ENCODE measurements around the gene TAS1R2. TPM values are rescaled to one million over a fixed set of nuclear protein-coding genes. Genes with fewer than 3 reads are reported as not detected.
A peak's percentile ranks its signal among the peaks of the same experiment; 100 is the strongest.

TAS1R2 gene
- total and polyA plus RNA-seq, 4 donors, result not detected

DNA sequence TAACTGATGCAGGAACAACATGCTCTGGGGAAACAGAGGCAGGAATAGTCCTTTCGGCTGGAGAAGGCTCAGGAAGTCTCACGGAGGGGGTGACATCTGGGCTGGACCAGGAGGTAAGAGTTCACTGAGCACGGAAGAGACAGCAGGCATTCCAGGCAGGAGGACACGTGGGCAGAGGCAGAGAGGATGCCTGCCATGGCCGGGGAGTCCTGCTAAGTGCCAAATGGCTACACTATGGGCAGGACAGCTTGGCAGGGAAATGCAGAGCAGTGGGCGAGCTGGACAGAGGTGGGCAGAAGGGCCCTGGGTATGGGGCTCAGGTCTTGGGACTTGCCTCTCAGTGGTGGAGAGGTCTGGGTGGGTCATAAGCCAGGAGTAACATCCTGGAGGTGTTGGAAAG, 25.3 kb upstream of the TAS1R2 start:
- 82% methylated on average over 6 of the region's 6 CpGs for WGBS (ENCODE audit: insufficient coverage)

DNA sequence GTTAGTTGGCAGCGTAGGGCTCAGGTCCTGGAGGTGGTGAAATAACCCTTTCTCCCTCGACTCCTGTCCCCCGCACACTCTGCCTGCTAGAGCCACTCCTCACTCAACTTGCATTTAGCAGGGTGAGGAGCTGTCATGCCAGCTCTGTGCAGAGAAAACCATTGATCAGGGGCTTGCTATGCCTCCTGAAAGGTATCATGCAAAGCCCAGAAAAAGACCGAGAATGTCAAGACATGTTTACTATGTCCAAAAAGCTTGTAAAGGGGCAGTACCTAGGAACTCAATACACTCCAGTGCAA, 24.9 kb upstream of the TAS1R2 start:
- H3K4me3 ChIP-seq (ENCODE audit: low read depth, low read length), result no peak overlapping the region
- H3K27me3 ChIP-seq (ENCODE audit: control insufficient read depth, insufficient read depth, low read length), result no peaks in the 10 kb centered on the region
- 60% methylated on average over 3 of the region's 4 CpGs for WGBS (ENCODE audit: insufficient coverage)
- peaks cover 83% of the 10 kb centered on the region for H3K36me3 ChIP-seq (ENCODE audit: control insufficient read depth, insufficient read depth, low read length)
- no peaks in the 10 kb centered on the region for H3K9me3 ChIP-seq (ENCODE audit: control insufficient read depth, insufficient read depth, low read length)
- H3K27ac ChIP-seq (ENCODE audit: low read depth, low read length), result no peak overlapping the region
- DNase-seq (ENCODE audit: low read depth in 4 of 6, low spot score in 6 of 6), result no peak
- H3K4me1 ChIP-seq (ENCODE audit: control insufficient read depth, insufficient read depth, low read length), result peaks cover 35% of the 10 kb centered on the region

More for the DNA sequence above, 25.3 kb upstream of the TAS1R2 start:
- no peak for DNase-seq (ENCODE audit: low read depth in 4 of 6, low spot score in 6 of 6)
- Histone ChIP-seq H3K27ac (ENCODE audit: low read depth, low read length) (no peak overlapping the region), H3K27me3 (ENCODE audit: control insufficient read depth, insufficient read depth, low read length) (no peaks in the 10 kb centered on the region), H3K9me3 (ENCODE audit: control insufficient read depth, insufficient read depth, low read length) (no peaks in the 10 kb centered on the region), H3K36me3 (ENCODE audit: control insufficient read depth, insufficient read depth, low read length) (peaks cover 82% of the 10 kb centered on the region), H3K4me1 (ENCODE audit: control insufficient read depth, insufficient read depth, low read length) (peaks cover 33% of the 10 kb centered on the region), H3K4me3 (ENCODE audit: low read depth, low read length) (no peak overlapping the region)

DNA sequence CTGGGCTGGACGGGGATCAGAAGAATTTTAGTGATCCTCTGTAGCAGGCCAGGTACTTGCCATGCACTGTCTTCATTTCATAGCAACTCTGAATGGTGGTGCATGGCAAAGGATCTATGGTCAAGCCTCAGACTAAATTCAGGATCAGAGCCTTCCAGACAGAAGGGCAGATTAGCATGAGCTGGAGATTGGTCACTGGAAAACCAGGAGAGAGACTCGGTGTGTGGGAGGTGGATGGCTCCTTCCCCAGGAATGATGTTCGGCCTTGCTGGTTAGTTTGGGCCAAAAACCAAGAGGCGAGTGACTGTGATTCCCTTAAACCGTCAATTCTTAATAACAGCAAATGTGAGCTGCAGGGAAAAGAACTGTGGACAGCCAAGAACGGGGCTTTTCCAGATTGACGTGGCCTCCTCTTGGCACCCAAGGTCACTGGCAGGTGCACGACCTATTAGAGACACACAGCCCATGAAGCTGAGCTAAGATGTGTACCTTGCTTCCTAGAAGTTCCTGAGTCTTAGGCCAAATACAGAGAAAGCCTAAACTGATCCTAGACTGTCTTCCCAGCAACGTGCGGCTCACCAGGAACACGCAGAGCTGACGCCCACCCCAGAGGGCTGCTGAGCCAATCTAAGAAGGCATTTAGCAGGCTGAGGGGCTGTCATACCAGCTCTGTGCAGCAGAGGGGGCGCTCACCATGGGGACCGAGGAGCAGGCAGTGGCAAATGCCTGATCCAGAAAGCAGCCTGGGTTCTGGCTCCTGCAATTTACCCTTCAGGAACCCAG, 24.4 kb upstream of the TAS1R2 start:
- no peaks in the 10 kb centered on the region for H3K27me3 ChIP-seq (ENCODE audit: control insufficient read depth, insufficient read depth, low read length)
- 50% methylated on average over 14 of the region's 14 CpGs for WGBS (ENCODE audit: insufficient coverage)
- H3K27ac ChIP-seq (ENCODE audit: low read depth, low read length), result no peak overlapping the region
- DNase-seq (ENCODE audit: low read depth in 4 of 6, low spot score in 6 of 6), result peak in 3 of 6 donors; percentile 47 to 86 (median 84)
- H3K4me1 ChIP-seq (ENCODE audit: control insufficient read depth, insufficient read depth, low read length), result peaks cover 36% of the 10 kb centered on the region
- H3K36me3 ChIP-seq (ENCODE audit: control insufficient read depth, insufficient read depth, low read length), result peaks cover 82% of the 10 kb centered on the region
- no peaks in the 10 kb centered on the region for H3K9me3 ChIP-seq (ENCODE audit: control insufficient read depth, insufficient read depth, low read length)
- H3K4me3 ChIP-seq (ENCODE audit: low read depth, low read length), result no peak overlapping the region

DNA sequence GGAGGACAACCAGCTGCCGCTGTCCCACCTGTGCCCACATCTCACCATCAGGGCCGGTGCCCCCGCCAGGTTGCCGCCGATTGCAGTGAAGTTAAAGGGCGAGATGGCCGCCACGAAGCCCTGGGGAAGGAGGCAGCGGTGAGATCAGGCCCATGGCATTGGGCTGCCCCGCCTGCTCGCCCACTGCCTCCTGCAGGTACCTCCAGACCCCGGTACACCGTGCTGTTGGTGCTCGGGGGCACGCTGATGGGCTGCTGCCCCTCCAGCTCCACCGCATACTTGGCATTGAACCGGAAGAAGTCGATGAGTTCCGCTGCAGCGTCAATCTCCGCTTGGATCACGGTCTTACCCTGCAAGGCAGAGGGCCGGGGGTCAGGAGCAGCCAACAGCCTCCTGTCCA, 23.6 kb upstream of the TAS1R2 start:
- peaks cover 77% of the 10 kb centered on the region for H3K36me3 ChIP-seq (ENCODE audit: control insufficient read depth, insufficient read depth, low read length)
- no peak overlapping the region for H3K27ac ChIP-seq (ENCODE audit: low read depth, low read length)
- H3K9me3 ChIP-seq (ENCODE audit: control insufficient read depth, insufficient read depth, low read length), result no peaks in the 10 kb centered on the region
- H3K27me3 ChIP-seq (ENCODE audit: control insufficient read depth, insufficient read depth, low read length), result no peaks in the 10 kb centered on the region
- no peak for DNase-seq (ENCODE audit: low read depth in 4 of 6, low spot score in 6 of 6)
- peaks cover 36% of the 10 kb centered on the region for H3K4me1 ChIP-seq (ENCODE audit: control insufficient read depth, insufficient read depth, low read length)
- no peak overlapping the region for H3K4me3 ChIP-seq (ENCODE audit: low read depth, low read length)
- 96% methylated on average over 23 of the region's 23 CpGs for WGBS (ENCODE audit: insufficient coverage)

DNA sequence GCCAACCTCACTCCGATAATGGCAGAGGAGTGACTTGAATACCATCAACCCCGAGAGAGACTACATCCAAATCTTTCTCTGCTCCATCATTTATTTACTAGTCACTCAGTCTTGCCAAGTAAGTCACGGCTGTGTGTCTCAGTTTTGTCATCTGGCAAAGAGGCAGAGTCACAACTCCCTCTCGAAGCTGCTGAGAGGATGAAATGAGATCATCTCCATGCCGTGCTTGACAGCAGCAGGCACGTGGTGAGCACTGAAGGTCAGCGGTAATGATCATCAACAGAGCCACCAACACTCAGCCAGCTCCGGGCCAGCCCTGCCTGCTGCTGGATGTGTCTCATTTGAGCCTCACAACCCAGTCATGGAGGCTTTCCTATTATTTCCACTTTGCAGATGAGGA, 23.0 kb upstream of the TAS1R2 start:
- Histone ChIP-seq H3K4me1 (ENCODE audit: control insufficient read depth, insufficient read depth, low read length) (peaks cover 36% of the 10 kb centered on the region), H3K27ac (ENCODE audit: low read depth, low read length) (no peak overlapping the region), H3K27me3 (ENCODE audit: control insufficient read depth, insufficient read depth, low read length) (no peaks in the 10 kb centered on the region), H3K36me3 (ENCODE audit: control insufficient read depth, insufficient read depth, low read length) (peaks cover 77% of the 10 kb centered on the region), H3K9me3 (ENCODE audit: control insufficient read depth, insufficient read depth, low read length) (no peaks in the 10 kb centered on the region), H3K4me3 (ENCODE audit: low read depth, low read length) (no peak overlapping the region)
- peak in 2 of 6 donors; percentile 36 to 54 for DNase-seq (ENCODE audit: low read depth in 4 of 6, low spot score in 6 of 6)
- WGBS (ENCODE audit: insufficient coverage), result 43% methylated on average over 8 of the region's 8 CpGs

DNA sequence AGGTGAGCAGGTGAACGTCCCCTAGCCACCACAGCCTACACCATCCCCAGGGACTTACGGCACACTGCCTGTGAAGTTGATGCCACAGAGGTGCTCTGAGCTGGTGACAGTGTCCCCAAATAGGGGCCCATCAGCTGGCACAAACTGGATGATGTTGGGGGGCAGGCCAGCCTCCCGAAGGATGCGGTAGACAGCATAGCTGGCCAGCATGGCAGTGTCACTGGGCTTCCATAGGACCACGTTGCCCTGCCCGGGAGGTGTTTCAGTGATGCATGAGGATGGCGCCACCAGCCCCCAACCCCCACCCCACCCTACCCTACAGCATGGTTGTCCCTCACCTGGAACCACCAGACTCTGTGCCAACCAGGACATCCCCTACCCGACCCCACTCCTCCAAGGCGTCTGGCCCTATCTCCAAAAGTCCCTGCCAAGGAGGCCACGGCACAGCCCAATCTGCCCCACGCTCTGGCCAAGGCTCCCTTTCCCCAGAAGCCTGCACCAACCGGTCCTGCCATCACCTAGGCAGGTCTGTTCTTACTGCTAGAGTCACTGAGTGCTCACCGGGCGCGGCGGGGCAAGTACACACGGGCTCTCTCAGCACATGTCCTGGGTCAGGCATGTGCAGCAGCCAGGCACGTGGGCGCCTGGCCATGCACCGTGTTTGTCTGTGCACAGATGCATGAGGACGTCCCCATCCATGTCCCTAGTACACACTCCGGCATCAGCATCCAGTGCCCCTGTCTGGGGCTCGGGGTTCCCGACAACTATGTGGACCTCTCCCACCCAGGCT, 22.4 kb upstream of the TAS1R2 start:
- DNase-seq (ENCODE audit: low read depth in 4 of 6, low spot score in 6 of 6), result no peak
- peaks cover 78% of the 10 kb centered on the region for H3K36me3 ChIP-seq (ENCODE audit: control insufficient read depth, insufficient read depth, low read length)
- no peaks in the 10 kb centered on the region for H3K9me3 ChIP-seq (ENCODE audit: control insufficient read depth, insufficient read depth, low read length)
- H3K27me3 ChIP-seq (ENCODE audit: control insufficient read depth, insufficient read depth, low read length), result no peaks in the 10 kb centered on the region
- WGBS (ENCODE audit: insufficient coverage), result 88% methylated on average over 23 of the region's 24 CpGs
- no peak overlapping the region for H3K27ac ChIP-seq (ENCODE audit: low read depth, low read length)
- peaks cover 36% of the 10 kb centered on the region for H3K4me1 ChIP-seq (ENCODE audit: control insufficient read depth, insufficient read depth, low read length)
- H3K4me3 ChIP-seq (ENCODE audit: low read depth, low read length), result no peak overlapping the region

DNA sequence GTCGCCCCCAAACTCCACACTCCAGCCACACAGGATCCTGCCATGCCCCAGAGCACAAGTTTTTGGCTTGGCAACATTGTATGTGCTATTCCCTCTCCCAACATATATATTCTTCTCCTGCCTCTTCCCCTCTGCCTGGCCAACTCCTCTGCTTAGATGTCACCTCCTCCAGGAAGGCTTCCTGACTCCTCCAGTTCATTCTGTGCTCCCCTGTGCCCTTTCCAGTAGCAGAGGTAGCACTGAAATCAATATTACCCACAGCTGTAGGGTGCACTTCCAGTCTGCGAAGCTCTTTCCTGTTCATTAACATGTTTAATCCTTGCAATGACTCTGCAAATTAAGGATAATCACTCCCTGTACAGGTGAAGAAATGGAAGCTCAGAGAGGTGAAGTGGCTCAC, 21.7 kb upstream of the TAS1R2 start:
- DNase-seq (ENCODE audit: low read depth in 4 of 6, low spot score in 6 of 6), result no peak
- Histone ChIP-seq H3K9me3 (ENCODE audit: control insufficient read depth, insufficient read depth, low read length) (no peaks in the 10 kb centered on the region), H3K27me3 (ENCODE audit: control insufficient read depth, insufficient read depth, low read length) (no peaks in the 10 kb centered on the region), H3K4me3 (ENCODE audit: low read depth, low read length) (no peak overlapping the region), H3K4me1 (ENCODE audit: control insufficient read depth, insufficient read depth, low read length) (peaks cover 35% of the 10 kb centered on the region), H3K27ac (ENCODE audit: low read depth, low read length) (no peak overlapping the region), H3K36me3 (ENCODE audit: control insufficient read depth, insufficient read depth, low read length) (peaks cover 77% of the 10 kb centered on the region)
- WGBS (ENCODE audit: insufficient coverage), result 100% methylated on average over 1 of the region's 2 CpGs

DNA sequence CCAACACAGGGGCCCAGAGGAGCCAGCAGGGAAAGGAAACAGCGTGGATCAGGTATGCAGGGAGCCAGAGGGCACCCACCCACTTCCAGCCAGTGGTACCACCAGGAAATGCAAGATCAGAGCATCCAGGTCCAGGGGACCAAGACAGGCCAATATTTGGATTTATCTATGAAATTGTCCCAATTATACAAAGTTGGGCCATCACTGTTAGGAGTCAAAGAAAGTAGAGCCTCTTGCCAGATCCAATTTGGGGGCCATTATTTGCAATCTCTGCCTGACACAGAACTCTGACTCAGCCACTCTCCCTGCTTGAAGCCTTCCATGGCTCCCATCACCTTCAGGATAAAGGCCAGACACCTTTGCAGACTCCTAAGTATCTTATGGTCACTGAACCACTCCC, 21.1 kb upstream of the TAS1R2 start:
- no peaks in the 10 kb centered on the region for H3K9me3 ChIP-seq (ENCODE audit: control insufficient read depth, insufficient read depth, low read length)
- DNase-seq (ENCODE audit: low read depth in 4 of 6, low spot score in 6 of 6), result no peak
- H3K4me3 ChIP-seq (ENCODE audit: low read depth, low read length), result no peak overlapping the region
- H3K4me1 ChIP-seq (ENCODE audit: control insufficient read depth, insufficient read depth, low read length), result peaks cover 33% of the 10 kb centered on the region
- 100% methylated on average over 1 of the region's 1 CpG for WGBS (ENCODE audit: insufficient coverage)
- H3K27me3 ChIP-seq (ENCODE audit: control insufficient read depth, insufficient read depth, low read length), result no peaks in the 10 kb centered on the region
- no peak overlapping the region for H3K27ac ChIP-seq (ENCODE audit: low read depth, low read length)
- H3K36me3 ChIP-seq (ENCODE audit: control insufficient read depth, insufficient read depth, low read length), result peaks cover 76% of the 10 kb centered on the region

DNA sequence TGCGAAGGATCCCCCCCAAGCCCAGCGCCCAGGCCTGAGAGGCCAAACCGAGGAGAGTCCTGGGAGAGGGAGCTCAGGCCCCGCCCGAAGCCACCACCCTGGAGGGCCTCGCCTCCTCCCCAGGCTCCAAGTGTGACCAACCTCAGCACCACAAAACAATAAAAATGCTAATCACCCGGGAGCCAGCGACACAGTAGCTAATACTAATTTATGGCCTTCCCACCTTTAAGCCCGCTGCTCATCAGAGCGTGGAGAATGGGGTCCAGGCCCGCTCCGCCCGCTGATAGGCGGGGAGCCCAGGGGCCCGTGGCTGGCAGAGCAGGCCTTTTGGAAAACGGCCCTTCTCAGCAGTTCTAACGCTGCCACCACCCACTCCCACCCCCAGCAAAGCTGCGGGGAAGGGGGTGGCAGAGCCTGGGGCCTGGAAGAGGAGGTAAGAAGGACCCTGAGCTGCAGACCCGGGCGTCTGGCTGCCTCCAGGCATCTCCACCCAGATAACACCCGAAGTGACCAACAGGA, 20.4 kb upstream of the TAS1R2 start:
- Histone ChIP-seq H3K4me3 (ENCODE audit: low read depth, low read length) (no peak overlapping the region), H3K36me3 (ENCODE audit: control insufficient read depth, insufficient read depth, low read length) (peaks cover 77% of the 10 kb centered on the region), H3K27ac (ENCODE audit: low read depth, low read length) (no peak overlapping the region), H3K27me3 (ENCODE audit: control insufficient read depth, insufficient read depth, low read length) (no peaks in the 10 kb centered on the region), H3K4me1 (ENCODE audit: control insufficient read depth, insufficient read depth, low read length) (peaks cover 40% of the 10 kb centered on the region), H3K9me3 (ENCODE audit: control insufficient read depth, insufficient read depth, low read length) (no peaks in the 10 kb centered on the region)
- DNase-seq (ENCODE audit: low read depth in 4 of 6, low spot score in 6 of 6), result peak in 2 of 6 donors; percentile 14 to 72
- 20% methylated on average over 10 of the region's 21 CpGs for WGBS (ENCODE audit: insufficient coverage)

All from spinal cord (tissue), 10 donors.